Neural crest cell (in vitro differentiated cells): ENCODE results near the gene DENND2D. TPM values are rescaled to one million over a fixed set of nuclear protein-coding genes. Genes with fewer than 3 reads are reported as not detected.

Source experiments
- DNase-seq: peaks from one replicate; pipeline ENCODE4 v3.0.0; 2021; ENCODE audit warnings: low read depth, mixed read lengths, low spot score
- H3K27ac Mint-ChIP-seq: one replicate; pipeline ENCODE4 v1.8.0; 2021; ENCODE audit warnings: mild to moderate bottlenecking, mixed read lengths; ENCODE audit not compliant: unreplicated experiment
- H3K27me3 Mint-ChIP-seq: 2 replicates; pipeline ENCODE4 v1.8.0; 2021; ENCODE audit warnings: low read depth, mild to moderate bottlenecking, mixed read lengths
- H3K36me3 Mint-ChIP-seq: 2 replicates; pipeline ENCODE4 v1.8.0; 2021; ENCODE audit warnings: low read depth, mild to moderate bottlenecking, mixed read lengths
- H3K4me1 Mint-ChIP-seq: 2 replicates; pipeline ENCODE4 v1.8.0; 2021; ENCODE audit warnings: mixed read lengths
- H3K4me3 Mint-ChIP-seq: one replicate; pipeline ENCODE4 v1.8.0; 2021; ENCODE audit warnings: mild to moderate bottlenecking, mixed read lengths
- H3K9me3 Mint-ChIP-seq: 2 replicates; pipeline ENCODE4 v1.8.0; 2021; ENCODE audit warnings: mixed read lengths
- CTCF ChIP-seq: fragments of 200-600 bp; sonication (generic); conservative IDR thresholded peaks from 2 replicates; pipeline ENCODE4 v1.5.0; 2021; ENCODE audit warnings: antibody characterized with exemption, mild to moderate bottlenecking
- total RNA-seq: library from RNA; stranded (reverse); gene quantifications from 2 replicates; pipeline ENCODE4 v1.2.1, GENCODE V29; 2021

Gene DENND2D
- total RNA-seq, 1 donor from 2014 or later, result not detected

- H3K36me3 Mint-ChIP-seq, result no peaks in the 10 kb centered on the region
Observed at GRCh38 chr1:111225717-111226400, 25.4 kb upstream of the DENND2D start.

GRCh38 chr1:111225091-111225490 lies 24.6 kb upstream of the DENND2D start:
- no peaks in the 10 kb centered on the region for H3K36me3 Mint-ChIP-seq
- H3K4me3 Mint-ChIP-seq, result no peak overlapping the region
- peaks cover 38% of the 10 kb centered on the region for H3K4me1 Mint-ChIP-seq
- no peak for TF ChIP-seq CTCF
- H3K27ac Mint-ChIP-seq, result no peak overlapping the region
- DNase-seq, result no peak
- no peaks in the 10 kb centered on the region for H3K9me3 Mint-ChIP-seq
- H3K27me3 Mint-ChIP-seq, result no peaks in the 10 kb centered on the region

More at GRCh38 chr1:111225717-111226400, 25.4 kb upstream of the DENND2D start:
- no peaks in the 10 kb centered on the region for H3K27me3 Mint-ChIP-seq
- no peak overlapping the region for H3K27ac Mint-ChIP-seq
- DNase-seq, result no peak
- TF ChIP-seq CTCF, result no peak
- H3K9me3 Mint-ChIP-seq, result no peaks in the 10 kb centered on the region
- H3K4me1 Mint-ChIP-seq, result peaks cover 39% of the 10 kb centered on the region
- H3K4me3 Mint-ChIP-seq, result no peak overlapping the region

- peak; percentile 10 for TF ChIP-seq CTCF
- Mint-ChIP-seq H3K27me3 (no peaks in the 10 kb centered on the region), H3K36me3 (no peaks in the 10 kb centered on the region), H3K4me1 (peaks cover 35% of the 10 kb centered on the region), H3K4me3 (no peak overlapping the region), H3K9me3 (peaks cover 2% of the 10 kb centered on the region), H3K27ac (no peak overlapping the region)
- DNase-seq, result no peak
Observed at GRCh38 chr1:111223126-111223685, 22.8 kb upstream of the DENND2D start.

GRCh38 chr1:111222308-111223125 lies 22.1 kb upstream of the DENND2D start:
- Mint-ChIP-seq H3K27me3 (no peaks in the 10 kb centered on the region), H3K27ac (peak overlapping the region; percentile 90), H3K4me1 (peaks cover 28% of the 10 kb centered on the region), H3K4me3 (no peak overlapping the region), H3K9me3 (peaks cover 2% of the 10 kb centered on the region), H3K36me3 (no peaks in the 10 kb centered on the region)
- DNase-seq, result peak; percentile 76
- peak; percentile 90 for TF ChIP-seq CTCF

- Mint-ChIP-seq H3K27ac (peak overlapping the region; percentile 22), H3K4me3 (no peak overlapping the region)
Observed at GRCh38 chr1:111221633-111222291, 21.3 kb upstream of the DENND2D start.

More at GRCh38 chr1:111221633-111222291, 21.3 kb upstream of the DENND2D start:
- Mint-ChIP-seq H3K9me3 (peaks cover 2% of the 10 kb centered on the region), H3K27me3 (no peaks in the 10 kb centered on the region), H3K4me1 (peaks cover 27% of the 10 kb centered on the region), H3K36me3 (no peaks in the 10 kb centered on the region)
- DNase-seq, result no peak
- TF ChIP-seq CTCF, result no peak
